AML-193 (cell line): ENCODE measurements around the gene CKS1B.
A peak's percentile ranks its signal among the peaks of the same experiment; 100 is the strongest.
"Not testable (repeated sequence)": the region's sequence is repeated elsewhere in the genome, so short reads cannot be mapped to it uniquely, and the experiment has no call there.

Experiments
- DNase-seq, 2 experiments: peaks; one replicate each; lab custom pipeline; 2025; lab: John Stamatoyannopoulos, UW

The CKS1B gene

GRCh38 chr1:154964359-154964758 is 10.1 kb upstream of the CKS1B start:
- no peak for DNase-seq

GRCh38 chr1:154966111-154966510 is 8.4 kb upstream of the CKS1B start:
- DNase-seq: no peak

- no peak for DNase-seq
Measured at GRCh38 chr1:154967331-154967950, 7.0 kb upstream of the CKS1B start.

- no peak for DNase-seq
Measured at GRCh38 chr1:154968731-154969130, 5.8 kb upstream of the CKS1B start.

- no peak for DNase-seq
Measured at GRCh38 chr1:154969246-154969645, 5.2 kb upstream of the CKS1B start.

GRCh38 chr1:154969860-154970452 is 4.5 kb upstream of the CKS1B start:
- no peak for DNase-seq

GRCh38 chr1:154970631-154971340 is 3.7 kb upstream of the CKS1B start, which contains the start of gene SHC1:
Gene SHC1, minus strand, starts transcription at chr1:154970747. Its CDS starts 221 bp downstream, at chr1:154970526.
- DNase-seq: no peak

GRCh38 chr1:154971341-154971998 is 3.0 kb upstream of the CKS1B start:
- DNase-seq: no peak

GRCh38 chr1:154972213-154972516 is 2.3 kb upstream of the CKS1B start:
- no peak for DNase-seq

- no peak for DNase-seq
Measured at GRCh38 chr1:154972517-154973343, 1.8 kb upstream of the CKS1B start.

GRCh38 chr1:154973344-154974101 is 958 bp upstream of the CKS1B start:
- DNase-seq: peak; percentile 87 to 91

- DNase-seq: peak; percentile 95 to 96
Measured at GRCh38 chr1:154974808-154975408, 427 bp downstream of the CKS1B start.

- peak in 1 of 2 experiments; percentile 23 for DNase-seq
Measured at GRCh38 chr1:154975409-154976059, 1.1 kb downstream of the CKS1B start.

- DNase-seq: not testable (repeated sequence)
Measured at GRCh38 chr1:154977762-154978161, 3.3 kb downstream of the CKS1B start.

- no peak for DNase-seq
Measured at GRCh38 chr1:154978360-154978759, 3.9 kb downstream of the CKS1B start.

- DNase-seq: no peak
Measured at GRCh38 chr1:154982341-154982740, 7.9 kb downstream of the CKS1B start.

GRCh38 chr1:154982897-154983648 is 8.6 kb downstream of the CKS1B start, which contains the start of gene FLAD1:
Gene FLAD1, plus strand, starts transcription at chr1:154983344. Its CDS starts 351 bp downstream, at chr1:154983695.
- peak; percentile 99 for DNase-seq

GRCh38 chr1:154983776-154984466 is 9.4 kb downstream of the CKS1B start:
- no peak for DNase-seq

GRCh38 chr1:154986736-154987135 is 12.3 kb downstream of the CKS1B start:
- DNase-seq: not testable (repeated sequence)
